Skeletal muscle satellite cell (primary cell): ENCODE data around the gene YTHDC1. TPM values are rescaled to one million over a fixed set of nuclear protein-coding genes. Genes with fewer than 3 reads are reported as not detected.
"Not testable (repeated sequence)": the region's sequence is repeated elsewhere in the genome, so short reads cannot be mapped to it uniquely, and the experiment has no call there.

Source experiments
- H3K27me3 ChIP-seq: 2 replicates; pipeline ENCODE4 v1.7.0; 2013; ENCODE audit warnings: low read length; ENCODE audit not compliant: control insufficient read depth, insufficient read depth
- H3K36me3 ChIP-seq: 2 replicates; pipeline ENCODE4 v1.7.0; 2013; ENCODE audit warnings: mild to moderate bottlenecking, control low read depth, low read length; ENCODE audit not compliant: insufficient read depth
- H3K4me1 ChIP-seq: 2 replicates; pipeline ENCODE4 v1.7.0; 2013; ENCODE audit warnings: low read length; ENCODE audit not compliant: control insufficient read depth, insufficient read depth
- H3K4me2 ChIP-seq: 2 replicates; pipeline ENCODE4 v1.7.0; 2013; ENCODE audit warnings: mild to moderate bottlenecking, low read length
- H3K4me3 ChIP-seq: 2 replicates; pipeline ENCODE4 v1.7.0; 2013; ENCODE audit warnings: low read length
- H3K9ac ChIP-seq: 2 replicates; pipeline ENCODE4 v1.7.0; 2013; ENCODE audit warnings: mild to moderate bottlenecking, low read depth, low read length, moderate library complexity
- H3K9me3 ChIP-seq: replicated peaks from 2 replicates; pipeline ENCODE4 v1.7.0; 2013; ENCODE audit warnings: mild to moderate bottlenecking, control low read depth, low read length
- total RNA-seq: library from RNA; depleted of rRNA; stranded (reverse); fragments of >200 nt; gene quantifications from 2 replicates; pipeline ENCODE4 v1.2.3, GENCODE V29; 2012; rRNA removed

Gene YTHDC1
- 22.1 and 29.3 TPM in 2 replicates for total RNA-seq

DNA sequence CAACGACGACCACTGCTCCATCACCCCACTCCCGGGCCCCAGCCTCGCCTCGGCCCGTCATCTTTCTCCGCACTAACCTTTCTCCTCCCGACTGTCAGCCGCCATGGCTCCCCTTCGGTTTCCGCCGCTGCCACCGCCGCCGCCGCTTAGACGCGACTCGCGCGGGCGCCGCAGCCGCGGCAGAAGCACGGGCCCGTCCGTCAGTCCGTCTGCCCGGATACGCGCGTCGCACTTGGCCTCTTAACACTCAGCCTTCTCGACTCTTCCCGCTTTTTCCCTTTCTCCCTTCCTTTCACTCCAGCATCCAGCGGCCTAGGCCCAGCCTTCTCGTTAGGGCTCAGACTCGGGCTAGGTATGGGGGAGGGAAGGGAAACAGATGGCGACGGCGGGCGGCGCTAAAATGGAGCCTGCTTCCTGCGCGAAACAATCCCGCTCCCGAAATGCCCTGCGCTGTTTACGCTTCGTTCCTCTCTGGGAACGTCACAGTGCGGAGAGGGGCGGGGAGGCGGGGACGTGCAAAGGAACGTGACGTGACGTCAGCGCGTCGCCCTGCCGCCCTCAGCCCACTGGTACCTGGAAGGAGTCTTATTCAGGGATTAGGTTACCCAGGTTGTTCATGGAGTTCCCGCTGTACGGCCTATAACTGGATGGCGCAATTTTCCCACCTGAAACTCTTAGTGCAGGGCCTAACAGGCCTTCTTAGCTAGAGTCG lies at the start of gene YTHDC1:
Gene YTHDC1 (minus strand): TSS at position 442 of the 712 bp plus-strand sequence. CDS start 337 bp downstream, at position 105.
- Histone ChIP-seq H3K4me2 (peak within 1 kb of the TSS; percentile 83), H3K9me3 (no peaks in the 10 kb centered on the region), H3K9ac (peak within 1 kb of the TSS; percentile 97), H3K36me3 (peaks cover 4% of the 10 kb centered on the region), H3K4me1 (peaks cover 17% of the 10 kb centered on the region), H3K27me3 (no peaks in the 10 kb centered on the region), H3K4me3 (peak within 1 kb of the TSS; percentile 84)

DNA sequence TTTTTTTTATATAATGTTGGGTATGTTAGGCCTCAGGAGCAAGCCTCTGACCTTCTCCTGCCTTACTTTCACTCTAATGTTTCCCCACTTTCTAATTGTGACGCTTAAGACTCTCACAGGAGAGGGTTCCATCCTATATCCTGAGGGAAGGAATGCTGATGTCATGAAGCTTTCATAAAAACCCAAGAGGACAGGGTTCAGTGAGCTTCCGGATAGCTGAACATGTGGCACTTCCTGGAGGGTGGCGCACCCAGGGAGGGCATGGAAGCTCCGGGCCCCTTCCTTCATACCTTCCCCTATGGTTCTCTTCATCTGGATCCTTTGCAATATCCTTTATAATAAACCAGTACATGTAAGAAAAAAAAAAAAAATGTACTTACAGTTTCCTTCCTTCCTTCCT lies 49.4 kb upstream of the YTHDC1 start:
- no peak overlapping the region for H3K9ac ChIP-seq

DNA sequence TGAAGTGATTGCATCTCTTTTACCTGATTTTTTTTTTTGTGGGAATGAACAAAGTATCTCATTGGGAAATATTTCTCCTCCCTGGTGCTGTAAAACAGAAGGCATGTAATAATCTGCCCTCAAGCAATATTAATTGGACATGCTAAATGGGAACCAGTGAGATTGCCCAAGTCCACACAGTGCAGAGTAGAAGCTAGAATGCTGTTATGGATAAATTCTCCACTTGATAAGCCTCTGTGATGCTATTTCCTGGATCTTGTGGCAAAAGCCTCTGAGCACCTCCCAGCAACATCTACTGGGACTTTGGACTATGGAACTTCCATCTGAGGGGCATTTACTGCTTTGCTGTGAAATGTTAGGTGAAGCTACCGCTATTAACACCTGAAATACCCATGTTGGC lies 46.9 kb upstream of the YTHDC1 start:
- Histone ChIP-seq H3K9ac (no peak overlapping the region), H3K36me3 (no peaks in the 10 kb centered on the region), H3K4me3 (no peak overlapping the region), H3K4me2 (no peak overlapping the region), H3K27me3 (peaks cover 3% of the 10 kb centered on the region), H3K4me1 (no peaks in the 10 kb centered on the region), H3K9me3 (no peaks in the 10 kb centered on the region)

More for the DNA sequence above, 49.4 kb upstream of the YTHDC1 start:
- Histone ChIP-seq H3K9me3 (no peaks in the 10 kb centered on the region), H3K27me3 (peaks cover 3% of the 10 kb centered on the region), H3K4me2 (no peak overlapping the region), H3K4me1 (no peaks in the 10 kb centered on the region), H3K4me3 (no peak overlapping the region), H3K36me3 (no peaks in the 10 kb centered on the region)

DNA sequence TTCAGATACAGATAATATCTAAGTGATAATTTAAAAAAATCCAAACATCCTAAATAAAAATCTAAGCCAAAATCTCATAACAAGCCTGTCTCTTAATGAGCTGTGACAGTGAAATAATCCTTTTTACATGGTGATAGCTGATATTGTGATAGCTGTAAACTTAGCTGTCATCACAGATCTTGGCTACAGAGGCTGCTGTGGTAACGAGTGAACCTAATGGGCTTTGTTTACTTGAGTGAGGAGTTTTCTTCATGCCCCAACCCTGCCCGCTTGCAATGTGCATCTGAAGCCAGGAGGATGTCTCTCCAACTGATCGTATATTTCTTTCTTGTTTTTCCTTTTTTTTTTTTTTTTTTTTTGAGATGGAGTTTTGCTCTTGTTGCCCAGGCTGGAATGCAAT lies 41.5 kb upstream of the YTHDC1 start:
- Histone ChIP-seq H3K4me2 (no peak overlapping the region), H3K36me3 (no peaks in the 10 kb centered on the region), H3K27me3 (peaks cover 3% of the 10 kb centered on the region), H3K9ac (no peak overlapping the region), H3K9me3 (no peaks in the 10 kb centered on the region), H3K4me1 (peaks cover 3% of the 10 kb centered on the region), H3K4me3 (no peak overlapping the region)

DNA sequence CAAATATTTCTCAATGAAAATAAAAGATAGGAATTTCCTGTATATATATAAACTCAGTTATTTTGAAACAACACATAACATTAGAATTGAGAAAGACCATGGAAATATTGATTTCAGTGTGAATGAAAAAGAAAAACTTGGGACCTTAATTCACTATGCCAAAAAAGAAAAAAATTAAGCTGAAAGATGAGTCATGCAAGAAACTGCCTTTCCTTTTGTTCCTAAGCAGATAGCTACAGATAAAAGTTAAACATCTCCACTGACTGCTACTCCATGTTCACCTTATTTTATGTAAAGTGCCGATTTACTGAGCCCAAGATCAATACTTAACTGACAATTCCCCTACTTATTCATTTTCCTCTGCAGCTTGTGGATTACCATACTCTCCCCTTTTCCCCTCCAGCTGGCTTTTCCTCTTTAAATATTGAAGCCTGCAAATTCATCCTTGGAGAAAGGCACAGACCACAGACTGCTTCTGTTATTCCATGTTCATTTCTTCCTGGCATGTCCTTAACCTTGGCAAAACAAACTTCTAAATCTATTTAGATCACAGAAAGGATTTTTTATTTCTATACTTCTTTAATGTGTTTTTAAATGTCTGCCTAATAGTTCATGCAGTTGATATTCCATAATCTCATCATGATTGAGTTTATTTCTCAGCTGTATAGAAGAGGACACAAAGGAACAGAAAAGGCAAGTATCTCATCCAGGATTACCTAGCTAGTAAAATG lies 40.5 kb upstream of the YTHDC1 start:
- H3K4me1 ChIP-seq, result peaks cover 3% of the 10 kb centered on the region
- no peak overlapping the region for H3K9ac ChIP-seq
- peaks cover 2% of the 10 kb centered on the region for H3K27me3 ChIP-seq
- H3K4me2 ChIP-seq, result no peak overlapping the region
- H3K4me3 ChIP-seq, result no peak overlapping the region
- H3K36me3 ChIP-seq, result no peaks in the 10 kb centered on the region
- H3K9me3 ChIP-seq, result no peaks in the 10 kb centered on the region

DNA sequence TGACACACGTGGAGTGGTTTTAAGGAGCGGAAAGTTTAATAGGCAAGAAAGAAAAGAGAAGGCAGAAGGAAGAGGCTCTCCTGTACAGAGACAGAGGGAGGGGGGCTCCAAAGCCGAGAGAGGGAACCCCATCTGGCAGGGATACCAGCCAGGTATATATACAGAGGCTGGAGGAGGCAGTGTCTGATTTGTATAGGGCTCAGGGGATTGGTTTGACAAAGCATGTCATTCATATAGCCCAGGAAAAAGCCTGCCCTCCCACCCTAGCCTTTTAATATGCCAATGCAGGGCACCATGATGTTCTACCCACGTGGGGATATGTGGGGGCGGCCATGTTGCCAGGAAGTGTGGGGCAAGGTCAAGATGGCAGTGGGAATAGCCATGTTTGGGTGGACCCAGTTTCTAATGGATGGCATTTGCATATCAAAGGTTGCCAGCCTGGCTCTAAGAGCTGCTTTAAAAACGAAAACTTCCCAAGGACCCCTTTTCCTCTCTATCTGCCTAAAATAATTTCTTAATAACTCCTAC lies 39.6 kb upstream of the YTHDC1 start:
- H3K36me3 ChIP-seq, H3K9me3 ChIP-seq: not testable (repeated sequence)

DNA sequence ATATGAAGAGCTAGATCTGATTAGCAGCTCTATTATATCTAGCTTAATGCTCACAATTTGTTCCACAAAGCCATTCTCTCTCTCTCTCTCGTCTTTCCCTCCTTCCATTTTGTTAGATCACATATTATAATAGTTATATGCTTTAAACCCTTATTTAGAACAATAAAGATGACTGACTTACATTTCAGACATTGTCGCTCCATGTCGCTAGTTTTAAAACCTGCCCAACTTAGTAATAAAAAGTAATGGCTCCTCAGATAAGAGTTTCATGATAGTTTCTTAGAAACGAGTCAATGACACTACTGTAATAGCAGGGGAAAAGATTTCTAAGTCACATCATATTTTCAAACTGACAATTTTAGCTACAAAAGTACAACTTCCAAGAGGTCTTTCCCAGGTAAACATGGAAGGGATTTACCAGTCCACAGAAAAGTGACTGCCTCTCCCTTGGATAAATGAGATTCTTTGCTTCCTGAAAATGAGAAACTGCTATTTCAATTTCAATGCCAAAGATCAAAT lies 38.5 kb upstream of the YTHDC1 start:
- Histone ChIP-seq H3K9me3 (no peaks in the 10 kb centered on the region), H3K4me3 (no peak overlapping the region), H3K4me2 (no peak overlapping the region), H3K36me3 (no peaks in the 10 kb centered on the region), H3K4me1 (peaks cover 3% of the 10 kb centered on the region), H3K9ac (no peak overlapping the region), H3K27me3 (peaks cover 6% of the 10 kb centered on the region)

More for the DNA sequence above, 39.6 kb upstream of the YTHDC1 start:
- H3K27me3 ChIP-seq, H3K4me2 ChIP-seq, H3K4me3 ChIP-seq, H3K9ac ChIP-seq, H3K4me1 ChIP-seq: not testable (repeated sequence)

DNA sequence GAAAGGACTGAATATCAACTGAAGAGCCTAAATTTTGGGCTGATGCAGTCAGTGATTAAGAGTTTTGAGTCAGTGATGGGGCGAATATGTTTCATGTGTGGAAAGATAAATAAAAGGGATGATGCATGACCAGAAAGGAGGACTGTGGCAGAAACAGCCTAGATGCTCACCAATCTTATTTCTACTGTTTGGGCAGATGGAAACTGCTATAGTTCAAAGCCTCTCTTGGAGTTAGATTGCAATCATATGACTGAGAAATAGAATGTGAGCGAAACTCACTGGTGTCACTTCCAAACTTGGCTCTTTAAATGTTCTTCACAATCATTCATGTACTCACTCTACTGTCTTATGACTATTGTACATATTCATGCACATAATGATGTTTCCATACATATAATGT lies 35.4 kb upstream of the YTHDC1 start:
- Histone ChIP-seq H3K27me3 (peaks cover 9% of the 10 kb centered on the region), H3K9ac (no peak overlapping the region), H3K36me3 (no peaks in the 10 kb centered on the region), H3K4me2 (no peak overlapping the region), H3K4me1 (peaks cover under 1% of the 10 kb centered on the region), H3K9me3 (no peaks in the 10 kb centered on the region), H3K4me3 (no peak overlapping the region)

DNA sequence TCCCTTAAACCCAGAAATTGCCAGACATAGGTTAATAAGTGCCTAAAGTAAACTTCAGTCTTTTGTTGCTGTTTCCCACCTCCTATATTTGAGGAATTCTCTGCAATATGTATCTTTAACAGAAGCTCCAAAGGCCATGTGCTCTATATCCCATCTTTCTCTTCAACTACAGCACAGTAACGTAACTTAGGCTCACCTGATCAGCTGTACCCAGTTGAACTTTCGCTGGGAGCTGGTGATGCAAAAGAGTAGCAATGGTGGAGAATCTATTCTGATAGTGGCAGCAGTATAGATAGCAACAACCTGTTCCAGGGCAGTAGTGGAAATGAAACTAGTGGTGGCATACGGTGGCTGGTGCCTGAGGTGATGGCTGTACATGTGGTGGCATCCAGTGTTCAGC lies 33.2 kb upstream of the YTHDC1 start:
- H3K4me3 ChIP-seq, result no peak overlapping the region
- no peaks in the 10 kb centered on the region for H3K36me3 ChIP-seq
- no peak overlapping the region for H3K4me2 ChIP-seq
- no peak overlapping the region for H3K9ac ChIP-seq
- no peaks in the 10 kb centered on the region for H3K9me3 ChIP-seq
- H3K4me1 ChIP-seq, result peaks cover 8% of the 10 kb centered on the region
- peaks cover 9% of the 10 kb centered on the region for H3K27me3 ChIP-seq

DNA sequence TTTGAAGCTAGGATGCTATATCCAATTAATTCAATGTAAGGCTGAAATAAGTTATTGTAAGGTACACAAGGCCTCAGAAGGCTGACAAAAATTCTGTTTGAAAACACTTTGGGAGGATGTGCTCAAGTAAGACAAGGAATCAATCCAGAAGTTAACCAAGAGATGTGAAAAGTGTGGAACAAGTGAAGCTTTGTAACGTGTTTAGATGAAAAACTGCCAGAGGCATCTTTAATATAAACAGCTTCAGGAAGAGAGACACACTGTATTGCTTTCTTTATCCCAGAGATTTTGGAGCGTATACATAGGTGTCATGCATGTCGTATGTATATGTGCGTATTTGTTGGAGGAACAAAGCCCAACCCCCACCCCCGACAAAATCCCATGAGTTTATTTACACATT lies 28.3 kb upstream of the YTHDC1 start:
- Histone ChIP-seq H3K9me3 (no peaks in the 10 kb centered on the region), H3K4me2 (no peak overlapping the region), H3K9ac (no peak overlapping the region), H3K4me1 (peaks cover 15% of the 10 kb centered on the region), H3K4me3 (no peak overlapping the region), H3K27me3 (peaks cover 2% of the 10 kb centered on the region), H3K36me3 (no peaks in the 10 kb centered on the region)

DNA sequence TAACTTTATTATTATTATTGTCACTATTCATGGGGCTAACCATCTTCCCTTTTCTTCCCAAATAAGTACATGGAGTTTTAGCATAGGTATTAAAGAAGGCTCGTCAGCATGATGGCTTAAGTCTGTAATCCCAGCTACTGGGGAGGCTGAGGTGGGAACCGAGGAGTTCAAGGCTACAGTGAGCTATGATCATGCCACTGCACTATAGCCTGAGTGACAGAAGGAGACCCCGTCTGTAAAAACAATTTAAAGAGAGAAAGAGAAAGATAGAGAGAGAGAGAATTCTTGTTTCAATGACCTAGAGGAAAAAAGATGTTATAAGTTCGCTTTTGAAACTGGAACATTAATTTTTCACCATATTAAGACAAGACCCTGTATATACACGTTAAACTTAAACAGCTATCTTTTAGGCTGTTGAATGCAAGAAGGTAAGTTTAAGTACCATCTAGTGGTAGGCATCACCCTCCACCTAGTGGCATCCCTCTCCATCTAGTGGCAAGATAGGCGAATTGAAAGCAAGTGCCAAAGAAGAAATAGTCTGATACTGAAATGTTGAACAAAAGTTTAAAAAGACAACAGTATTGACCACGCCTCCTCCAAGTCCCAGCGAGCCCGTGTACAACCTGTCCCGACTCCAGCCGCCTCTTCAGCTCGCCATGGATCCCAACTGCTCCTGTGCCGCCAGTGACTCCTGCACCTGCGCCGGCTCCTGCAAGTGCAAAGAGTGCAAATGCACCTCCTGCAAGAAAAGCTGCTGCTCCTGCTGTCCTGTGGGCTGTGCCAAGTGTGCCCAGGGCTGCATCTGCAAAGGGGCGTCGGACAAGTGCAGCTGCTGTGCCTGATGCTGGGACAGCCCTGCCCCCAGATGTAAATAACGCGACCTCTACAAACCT lies 26.0 kb upstream of the YTHDC1 start:
- H3K36me3 ChIP-seq, result no peaks in the 10 kb centered on the region
- H3K4me3 ChIP-seq, result peak overlapping the region; percentile 59
- H3K9ac ChIP-seq, result no peak overlapping the region
- no peaks in the 10 kb centered on the region for H3K27me3 ChIP-seq
- H3K4me1 ChIP-seq, result peaks cover 26% of the 10 kb centered on the region
- H3K9me3 ChIP-seq, result no peaks in the 10 kb centered on the region
- peak overlapping the region; percentile 79 for H3K4me2 ChIP-seq
